NT2/D1 (cell line): ENCODE measurements around the gene PEAR1.

Source experiments
- SUZ12 ChIP-seq: IDR thresholded peaks from 2 replicates; pipeline ENCODE4 v1.6.1; 2011; ENCODE audit not compliant: insufficient read length, insufficient read depth; ENCODE audit errors: extremely low read depth
- YY1 ChIP-seq: IDR thresholded peaks from 2 replicates; pipeline ENCODE4 v1.6.1; 2011; ENCODE audit not compliant: insufficient read length, insufficient read depth
- ZNF274 ChIP-seq: IDR thresholded peaks from 2 replicates; pipeline ENCODE4 v1.6.1; 2011; ENCODE audit warnings: mild to moderate bottlenecking, low read depth, low read length

DNA sequence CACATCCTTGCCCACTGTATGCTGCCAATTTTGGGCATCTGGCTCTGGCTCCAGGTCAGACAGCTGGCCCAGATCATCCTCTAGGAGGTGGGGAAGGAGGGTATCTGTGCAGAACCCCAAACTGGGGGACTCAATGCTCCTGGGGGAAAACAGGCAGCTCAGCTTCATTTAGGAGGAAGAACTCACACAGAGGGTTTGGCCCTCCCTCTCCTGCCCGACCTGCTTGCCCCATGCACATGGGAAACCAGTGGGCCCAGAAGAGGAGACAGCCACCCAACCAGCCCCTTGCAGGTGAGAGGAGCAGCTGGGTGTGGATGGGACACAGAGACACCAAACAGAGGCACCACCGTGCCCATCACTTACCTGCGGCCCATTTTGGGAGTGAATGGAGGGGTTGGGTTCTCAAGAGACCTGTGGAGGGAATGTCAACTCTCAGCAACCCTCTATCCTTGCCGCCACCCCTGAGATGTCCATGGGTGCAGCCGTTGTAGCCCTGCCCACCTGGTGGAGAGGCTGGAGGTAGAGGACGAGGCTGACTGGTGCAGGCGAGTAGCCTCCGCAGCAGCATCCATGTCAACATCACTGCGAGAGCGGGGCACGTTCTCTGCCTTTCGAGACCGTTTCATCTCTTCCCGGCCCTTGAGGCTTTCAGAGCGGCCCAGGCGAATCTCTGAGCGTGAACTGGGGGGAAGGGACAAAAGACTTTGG, 54.5 kb downstream of the PEAR1 start:
- TF ChIP-seq YY1 (no peak), ZNF274 (no peak), SUZ12 (no peak)
